Neural progenitor cell (in vitro differentiated cells): Measurements from ENCODE around the gene EDAR.

Experiments
- CTCF ChIP-seq: fragments of 200-600 bp; sonication (generic); IDR thresholded peaks from 2 replicates; pipeline ENCODE4 v1.5.1; 2017; ENCODE audit warnings: antibody characterized with exemption, mild to moderate bottlenecking
- EZH2 ChIP-seq: fragments of 200-600 bp; sonication (generic); IDR thresholded peaks from 2 replicates; pipeline ENCODE4 v1.6.1; 2017; ENCODE audit warnings: antibody characterized with exemption, mild to moderate bottlenecking, moderate library complexity
- EZH2phosphoT487 ChIP-seq: fragments of 200-600 bp; sonication (generic); IDR thresholded peaks from 2 replicates; pipeline ENCODE4 v1.6.1; 2017; ENCODE audit warnings: antibody characterized with exemption

- no peak for TF ChIP-seq CTCF
- no peak for TF ChIP-seq EZH2
- no peak for TF ChIP-seq EZH2phosphoT487
Measured at GRCh38 chr2:108986916-108987510, 2.0 kb downstream of the EDAR start.
